Mammary epithelial cell (primary cell): ENCODE results near the gene MAPK8.

Source experiments
- CTCF ChIP-seq, 2 donors: IDR thresholded peaks in 1 of 2; conservative IDR thresholded peaks in 1 of 2; 2 replicates each; pipeline ENCODE4 v1.5.1; 2011 to 2012; ENCODE audit warnings: inconsistent platforms in 2 of 2, low read length in 2 of 2, mild to moderate bottlenecking in 2 of 2, control low read depth in 1 of 2, low read depth in 1 of 2; ENCODE audit not compliant: insufficient read depth in 1 of 2; ENCODE audit errors: extremely low read depth in 1 of 2
- EZH2 ChIP-seq: IDR thresholded peaks from 2 replicates; pipeline ENCODE4 v1.6.1; 2012; ENCODE audit warnings: low read length, inconsistent platforms, borderline replicate concordance

DNA sequence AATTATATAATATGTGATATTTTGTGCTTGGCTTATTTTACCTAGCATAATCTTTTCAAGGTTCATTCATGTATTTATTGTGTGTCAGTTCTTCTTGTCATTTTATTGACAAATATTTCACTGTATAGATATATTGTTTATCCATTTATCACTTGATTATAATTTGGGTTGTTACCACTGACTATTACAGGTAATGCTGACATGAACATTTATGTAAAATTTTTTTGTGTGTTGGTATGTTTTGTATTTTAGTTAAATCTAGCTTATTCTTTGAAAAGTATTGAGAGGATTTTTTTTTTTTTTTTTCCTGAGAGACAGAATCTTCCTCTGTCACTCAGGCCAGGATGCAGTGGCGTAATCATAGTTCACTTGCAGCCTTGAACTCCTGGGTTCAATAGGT, 107.7 kb downstream of the MAPK8 start:
- TF ChIP-seq CTCF (conservative IDR thresholded peaks at IDR 0.05 in 1 of 2, IDR thresholded peaks at IDR 0.05 in 1 of 2; ENCODE audit: extremely low read depth in 1 of 2, insufficient read depth in 1 of 2, low read depth in 1 of 2, low read length in 2 of 2) (no peak), EZH2 (no peak)
